Muscle of back (tissue), 11 donors: ENCODE measurements around the gene DNASE1L2. TPM values are rescaled to one million over a fixed set of nuclear protein-coding genes. Genes with fewer than 3 reads are reported as not detected.

Source experiments
- DNase-seq, 3 donors: peaks; one replicate each; pipeline versions ENCODE4 v3.0.0 to v3.0.0-alpha.2; 2013
- polyA plus RNA-seq, 10 donors: library from polyadenylated mRNA; unstranded; fragments of 120-200 nt; gene quantifications; one replicate each; pipeline ENCODE4 v1.2.1, GENCODE V29; 2013; ENCODE audit not compliant: insufficient read length in 10 of 10

DNASE1L2 gene
- polyA plus RNA-seq, 10 donors = 0.35 to 1.1 (median 0.71) TPM

- no peak for DNase-seq
Measured at GRCh38 chr16:2284797-2285576, 48.7 kb downstream of the DNASE1L2 start.

GRCh38 chr16:2285731-2286191, 49.5 kb downstream of the DNASE1L2 start:
- no peak for DNase-seq

GRCh38 chr16:2286550-2286949, 50.3 kb downstream of the DNASE1L2 start:
- no peak for DNase-seq

- no peak for DNase-seq
Measured at GRCh38 chr16:2287916-2288547, 51.8 kb downstream of the DNASE1L2 start.

Other genes starting within 250 kb of the DNASE1L2 start
- gene SYNGR3, start 246.5 kb upstream of the DNASE1L2 start, polyA plus RNA-seq = 1 to 10 TPM in 5 of 10 donors, under 1 TPM in 5; 0.46 to 2.1 (median 0.98) TPM
- gene ZNF598, start 226.6 kb upstream of the DNASE1L2 start, polyA plus RNA-seq = 10 to 100 TPM; 13.7 to 25.1 (median 18.8) TPM
- 1 to 10 TPM in 6 of 10 donors, under 1 TPM in 4; 0.59 to 4.1 (median 1.3) TPM for gene NPW, start 216.7 kb upstream of the DNASE1L2 start, polyA plus RNA-seq
- 10 to 100 TPM; 28.3 to 62.6 (median 36.9) TPM for gene NHERF2, start 209.5 kb upstream of the DNASE1L2 start, polyA plus RNA-seq
- gene NTHL1, start 188.6 kb upstream of the DNASE1L2 start, polyA plus RNA-seq = 10 to 100 TPM in 5 of 10 donors, 1 to 10 TPM in 5; 7.4 to 16.9 (median 10.3) TPM
- 100 to 1,000 TPM in 1 of 10 donors, 10 to 100 TPM in 9; 62.2 to 104 (median 75.1) TPM for gene TSC2, start 188.5 kb upstream of the DNASE1L2 start, polyA plus RNA-seq
- 100 to 1,000 TPM in 9 of 10 donors, 10 to 100 TPM in 1; 86.8 to 161 (median 120) TPM for gene PKD1, start 100.5 kb upstream of the DNASE1L2 start, polyA plus RNA-seq
- gene RAB26, start 87.8 kb upstream of the DNASE1L2 start, polyA plus RNA-seq = 1 to 10 TPM in 3 of 10 donors, under 1 TPM in 7; 0.33 to 1.7 (median 0.53) TPM
- 10 to 100 TPM; 37.8 to 52.6 (median 44.7) TPM for gene TRAF7, start 80.7 kb upstream of the DNASE1L2 start, polyA plus RNA-seq
- 1 to 10 TPM in 9 of 10 donors, under 1 TPM in 1; 0.94 to 2.7 (median 1.5) TPM for gene CASKIN1, start 39.8 kb upstream of the DNASE1L2 start, polyA plus RNA-seq
- gene MLST8, start 31.0 kb upstream of the DNASE1L2 start, polyA plus RNA-seq = 10 to 100 TPM; 24.4 to 38.7 (median 30.7) TPM
- gene BRICD5, start 25.6 kb upstream of the DNASE1L2 start, polyA plus RNA-seq = 1 to 10 TPM; 3.5 to 8.0 (median 5.4) TPM
- gene PGP, start 21.6 kb upstream of the DNASE1L2 start, polyA plus RNA-seq = 10 to 100 TPM; 11.2 to 15.4 (median 13.4) TPM
- 10 to 100 TPM in 8 of 10 donors, 1 to 10 TPM in 2; 9.4 to 20.1 (median 12.8) TPM for gene E4F1, start 12.9 kb upstream of the DNASE1L2 start, polyA plus RNA-seq
- gene ECI1, start 15.1 kb downstream of the DNASE1L2 start, polyA plus RNA-seq = 10 to 100 TPM; 42.8 to 59.2 (median 49.0) TPM
- gene RNPS1, start 31.7 kb downstream of the DNASE1L2 start, polyA plus RNA-seq = 100 to 1,000 TPM; 136 to 186 (median 165) TPM
- gene ABCA3, start 104.3 kb downstream of the DNASE1L2 start, polyA plus RNA-seq = 10 to 100 TPM; 12.5 to 18.8 (median 14.8) TPM
- gene CCNF, start 193.0 kb downstream of the DNASE1L2 start, polyA plus RNA-seq = 1 to 10 TPM; 4.8 to 9.7 (median 6.4) TPM
- 1 to 10 TPM; 2.7 to 7.5 (median 4.8) TPM for gene TEDC2, start 223.7 kb downstream of the DNASE1L2 start, polyA plus RNA-seq
- gene NTN3, start 234.9 kb downstream of the DNASE1L2 start, polyA plus RNA-seq = 1 to 10 TPM; 1.7 to 2.9 (median 2.3) TPM
- gene TBC1D24, start 238.7 kb downstream of the DNASE1L2 start, polyA plus RNA-seq = 10 to 100 TPM; 14.9 to 25.3 (median 21.4) TPM